ENCODE results near the gene MACROH2A2.
A peak's percentile ranks its signal among the peaks of the same experiment; 100 is the strongest.

- TF ChIP-seq CTCF (IDR thresholded peaks at IDR 0.05) (peak; percentile 22 to 65 (median 40)), POLR2A (IDR thresholded peaks at IDR 0.05) (peak in 1 of 2 donors; percentile 31)
These were observed 93.2 kb downstream of the MACROH2A2 start for GRCh38 chr10:70145666-70146488.

All from thyroid gland (tissue), 4 donors.